CD4-positive, alpha-beta T cell treated with Interleukin-15 for 4 hours (primary cell): Measurements from ENCODE around the gene ELOF1.
A peak's percentile ranks its signal among the peaks of the same experiment; 100 is the strongest.

ENCODE experiments used
- DNase-seq: peaks from one replicate; pipeline ENCODE4 v3.0.0-alpha.2; 2020; ENCODE audit warnings: low spot score

The ELOF1 gene

GRCh38 chr19:11534948-11535347 is 24.1 kb downstream of the ELOF1 start:
- no peak for DNase-seq

GRCh38 chr19:11534538-11534937 is 24.5 kb downstream of the ELOF1 start:
- DNase-seq = no peak

- peak; percentile 14 for DNase-seq
Observed at GRCh38 chr19:11530432-11530831, 28.6 kb downstream of the ELOF1 start.

- DNase-seq = peak; percentile 95
Observed at GRCh38 chr19:11528551-11529341, 30.3 kb downstream of the ELOF1 start, which contains the start of gene ECSIT. TSS of gene ECSIT (minus strand) at chr19:11529134. CDS start at chr19:11519170, 9,964 bp downstream.

GRCh38 chr19:11519138-11519537 is 39.9 kb downstream of the ELOF1 start:
- no peak for DNase-seq

- DNase-seq = no peak
Observed at GRCh38 chr19:11513946-11514345, 45.1 kb downstream of the ELOF1 start.

GRCh38 chr19:11510444-11510843 is 48.6 kb downstream of the ELOF1 start:
- no peak for DNase-seq

- no peak for DNase-seq
Observed at GRCh38 chr19:11507370-11508078, 51.5 kb downstream of the ELOF1 start.

- no peak for DNase-seq
Observed at GRCh38 chr19:11506967-11507366, 52.1 kb downstream of the ELOF1 start.

- no peak for DNase-seq
Observed at GRCh38 chr19:11506101-11506555, 52.9 kb downstream of the ELOF1 start.

- peak; percentile 96 for DNase-seq
Observed at GRCh38 chr19:11505504-11506100, 53.4 kb downstream of the ELOF1 start, which contains the start of gene ZNF653. TSS of gene ZNF653 (minus strand) at chr19:11505839. CDS start at chr19:11505786, 53 bp downstream.

- DNase-seq = peak; percentile 95
Observed at GRCh38 chr19:11505032-11505503, 54.0 kb downstream of the ELOF1 start.

GRCh38 chr19:11504502-11505031 is 54.5 kb downstream of the ELOF1 start:
- DNase-seq = no peak
